CD4-positive, alpha-beta T cell (primary cell): ENCODE measurements around the gene TK1. TPM values are rescaled to one million over a fixed set of nuclear protein-coding genes. Genes with fewer than 3 reads are reported as not detected.

Source experiments
- ATAC-seq: fragments of 200-7000 bp; cut with Tn5 transposase; one replicate; pipeline ENCODE4 v1.10.0; 2022; ENCODE audit warnings: mild to moderate bottlenecking; ENCODE audit not compliant: poor library complexity
- CTCF ChIA-PET: fragments of 350-600 bp; sonication (Branson Sonifier 250); formaldehyde crosslinking; loops from one replicate; lab custom pipeline; 2021; ENCODE audit warnings: antibody characterized with exemption, inconsistent platforms; lab: Charles Lee
- POLR2A ChIA-PET: fragments of 350-600 bp; sonication (Branson Sonifier 250); formaldehyde crosslinking; loops from one replicate; lab custom pipeline; 2021; ENCODE audit warnings: antibody characterized with exemption, inconsistent platforms; lab: Charles Lee
- DNase-seq, 14 experiments: peaks; one replicate each; pipeline ENCODE4 v3.0.0-alpha.2; 2013 to 2020; ENCODE audit warnings: mixed read lengths in 2 of 14
- H3K27ac ChIP-seq, 2 donors: one replicate each; pipeline versions ENCODE4 v1.5.1 to v1.7.0; 2013; ENCODE audit warnings: low read length in 2 of 2, low read depth in 1 of 2, mild to moderate bottlenecking in 1 of 2
- H3K27me3 ChIP-seq, 2 experiments: 1 replicate in 1 of 2; 2 replicates in 1 of 2; pipeline versions ENCODE4 v1.6.1 to v1.7.0; 2013; ENCODE audit warnings: low read length in 2 of 2, control low read depth in 1 of 2, mild to moderate bottlenecking in 1 of 2, moderate library complexity in 1 of 2; ENCODE audit not compliant: insufficient read depth in 2 of 2, control insufficient read depth in 1 of 2
- H3K36me3 ChIP-seq: one replicate; pipeline ENCODE4 v1.6.1; 2013; ENCODE audit warnings: low read length, control low read depth; ENCODE audit not compliant: insufficient read depth
- H3K4me1 ChIP-seq: one replicate; pipeline ENCODE4 v1.6.1; 2013; ENCODE audit warnings: low read length, control low read depth; ENCODE audit not compliant: insufficient read depth
- H3K4me3 ChIP-seq: one replicate; pipeline ENCODE4 v1.5.1; 2013; ENCODE audit warnings: mild to moderate bottlenecking, low read length, moderate library complexity
- H3K9me3 ChIP-seq, 2 experiments: 1 replicate in 1 of 2; 2 replicates in 1 of 2; pipeline versions ENCODE4 v1.6.1 to v1.7.0; 2013; ENCODE audit warnings: low read length in 2 of 2, mild to moderate bottlenecking in 2 of 2, control low read depth in 1 of 2, moderate library complexity in 1 of 2; ENCODE audit not compliant: control insufficient read depth in 1 of 2, insufficient read depth in 1 of 2
- H3K27ac Mint-ChIP-seq: one replicate; pipeline ENCODE4 v1.8.0; 2020; ENCODE audit warnings: mixed read lengths
- H3K27me3 Mint-ChIP-seq: one replicate; pipeline ENCODE4 v1.8.0; 2021; ENCODE audit warnings: mixed read lengths
- H3K36me3 Mint-ChIP-seq: one replicate; pipeline ENCODE4 v1.8.0; 2021; ENCODE audit warnings: low read depth, mixed read lengths
- H3K4me1 Mint-ChIP-seq: one replicate; pipeline ENCODE4 v1.8.0; 2021; ENCODE audit warnings: low read depth, mixed read lengths
- H3K4me3 Mint-ChIP-seq: one replicate; pipeline ENCODE4 v1.8.0; 2020; ENCODE audit warnings: mild to moderate bottlenecking, mixed read lengths
- H3K9me3 Mint-ChIP-seq: one replicate; pipeline ENCODE4 v1.8.0; 2020; ENCODE audit warnings: mixed read lengths
- intact Hi-C, 2 experiments: fragments of 100-400 bp; cut with DNase I in 1 of 2; cut with micrococcal nuclease in 1 of 2; formaldehyde crosslinking; loops; one replicate each; pipeline versions ENCODE4 v1.15.1 to v1.9.0; 2023 to 2025; cut with DNase I, micrococcal nuclease
- total RNA-seq, 174 experiments: library from RNA in 2 of 174; stranded (reverse) in 2 of 174; gene quantifications; one replicate each; pipeline ENCODE4 v1.2.3 and lab custom pipeline; 2021 to 2026
- TF ChIP-seq, protein P1 (sequence below): fragments of 200-600 bp; IDR thresholded peaks from one replicate; pipeline ENCODE4 v1.8.0; 2022; ENCODE audit warnings: antibody characterized with exemption, mild to moderate bottlenecking

Gene TK1
- total RNA-seq, 2 experiments from 2014 or later = 0.78 to 0.88 TPM

GRCh38 chr17:78170692-78171590, 15.9 kb downstream of the TK1 start:
- Histone ChIP-seq H3K9me3 (no peaks in the 10 kb centered on the region), H3K4me1 (peaks cover 77% of the 10 kb centered on the region), H3K27me3 (no peaks in the 10 kb centered on the region), H3K27ac (no peak overlapping the region), H3K4me3 (no peak overlapping the region), H3K36me3 (peaks cover 22% of the 10 kb centered on the region)
- peaks cover 54% of the 10 kb centered on the region for H3K4me1 Mint-ChIP-seq
- TF ChIP-seq, protein P1, sequence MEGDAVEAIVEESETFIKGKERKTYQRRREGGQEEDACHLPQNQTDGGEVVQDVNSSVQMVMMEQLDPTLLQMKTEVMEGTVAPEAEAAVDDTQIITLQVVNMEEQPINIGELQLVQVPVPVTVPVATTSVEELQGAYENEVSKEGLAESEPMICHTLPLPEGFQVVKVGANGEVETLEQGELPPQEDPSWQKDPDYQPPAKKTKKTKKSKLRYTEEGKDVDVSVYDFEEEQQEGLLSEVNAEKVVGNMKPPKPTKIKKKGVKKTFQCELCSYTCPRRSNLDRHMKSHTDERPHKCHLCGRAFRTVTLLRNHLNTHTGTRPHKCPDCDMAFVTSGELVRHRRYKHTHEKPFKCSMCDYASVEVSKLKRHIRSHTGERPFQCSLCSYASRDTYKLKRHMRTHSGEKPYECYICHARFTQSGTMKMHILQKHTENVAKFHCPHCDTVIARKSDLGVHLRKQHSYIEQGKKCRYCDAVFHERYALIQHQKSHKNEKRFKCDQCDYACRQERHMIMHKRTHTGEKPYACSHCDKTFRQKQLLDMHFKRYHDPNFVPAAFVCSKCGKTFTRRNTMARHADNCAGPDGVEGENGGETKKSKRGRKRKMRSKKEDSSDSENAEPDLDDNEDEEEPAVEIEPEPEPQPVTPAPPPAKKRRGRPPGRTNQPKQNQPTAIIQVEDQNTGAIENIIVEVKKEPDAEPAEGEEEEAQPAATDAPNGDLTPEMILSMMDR = no peak
- ChIA-PET CTCF (interaction anchor here (2.0 kb wide), 1 partner anchor 80 kb away, joined by 5 read pairs; no protein-coding TSS in a partner anchor), POLR2A (interaction anchor here (0.7 to 1.3 kb wide), 3 partner anchors 28 to 46 kb away, joined by 3 to 5 read pairs (median 4); no protein-coding TSS in a partner anchor)
- H3K27ac Mint-ChIP-seq = peak overlapping the region; percentile 71
- peaks cover 21% of the 10 kb centered on the region for H3K36me3 Mint-ChIP-seq
- H3K27me3 Mint-ChIP-seq = no peaks in the 10 kb centered on the region
- H3K4me3 Mint-ChIP-seq = peak overlapping the region; percentile 79
- ATAC-seq = no peak
- intact Hi-C loops = loop anchor here in 1 of 2 experiments (5.0 kb wide), 1 partner anchor 214 kb away; the partner anchor contains the start of gene TNRC6C
- no peaks in the 10 kb centered on the region for H3K9me3 Mint-ChIP-seq
- DNase-seq = peak in 1 of 14 experiments; percentile 36

GRCh38 chr17:78168903-78169793, 17.7 kb downstream of the TK1 start:
- peaks cover 22% of the 10 kb centered on the region for H3K36me3 ChIP-seq
- no peaks in the 10 kb centered on the region for H3K27me3 ChIP-seq
- intact Hi-C loops = loop anchor here (1.0 to 5.0 kb wide), 4 partner anchors 28 to 46 kb away; partner anchors contain the start of genes BIRC5 (in 1 of the 2) and TMC8 (in 1 of the 2)
- peak; percentile 30 for ATAC-seq
- H3K27ac ChIP-seq = peak overlapping the region; percentile 64 to 70
- no peaks in the 10 kb centered on the region for H3K27me3 Mint-ChIP-seq
- peak overlapping the region; percentile 79 for H3K4me3 Mint-ChIP-seq
- H3K9me3 ChIP-seq = no peaks in the 10 kb centered on the region
- peaks cover 60% of the 10 kb centered on the region for H3K4me1 ChIP-seq
- TF ChIP-seq, protein P1 = no peak
- peak overlapping the region; percentile 71 for H3K27ac Mint-ChIP-seq
- ChIA-PET POLR2A (interaction anchor here (0.6 to 1.6 kb wide), 8 partner anchors 27 to 755 kb away, joined by 3 to 12 read pairs (median 4); partner anchors contain the start of gene TMC8), CTCF (interaction anchor here (0.6 to 2.0 kb wide), 4 partner anchors 17 to 82 kb away, joined by 3 to 5 read pairs (median 4); no protein-coding TSS in a partner anchor)
- DNase-seq = peak in 11 of 14 experiments; percentile 24 to 89 (median 50)
- H3K36me3 Mint-ChIP-seq = peaks cover 21% of the 10 kb centered on the region
- peaks cover 44% of the 10 kb centered on the region for H3K4me1 Mint-ChIP-seq
- no peaks in the 10 kb centered on the region for H3K9me3 Mint-ChIP-seq
- peak overlapping the region; percentile 72 for H3K4me3 ChIP-seq
